Left colon (tissue), 2 donors: ENCODE measurements around the gene SMC1B. TPM values are rescaled to one million over a fixed set of nuclear protein-coding genes. Genes with fewer than 3 reads are reported as not detected.

ENCODE experiments used
- ATAC-seq: fragments of 200-7000 bp; cut with Tn5 transposase; one replicate; pipeline ENCODE4 v1.9.1; 2020; ENCODE audit warnings: mild to moderate bottlenecking, moderate library complexity
- DNase-seq, 2 donors: peaks; one replicate each; pipeline ENCODE4 v3.0.0-alpha.2; 2020
- intact Hi-C, 2 donors: fragments of 100-400 bp; cut with DNase I in 1 of 2; cut with micrococcal nuclease in 1 of 2; formaldehyde crosslinking; loops; one replicate each; pipeline versions ENCODE4 v1.11.2 to v1.14.0; 2022; cut with DNase I, micrococcal nuclease
- total RNA-seq, 2 donors: library from RNA; stranded (reverse); fragmentation: NEBNext Ultra II Directional; extraction: Animal tissue kit (Norgen Biotek cat#: 25700); gene quantifications; one replicate each; pipeline ENCODE4 v1.2.1, GENCODE V29; 2021
- donor health status: DM: no; HTN: no; CAD: no.
- donor health status: DM: yes; HTN: yes; CAD: no.

Gene SMC1B
- total RNA-seq, 2 donors from 2014 or later, result not detected

GRCh38 chr22:45426387-45426786, 13.0 kb upstream of the SMC1B start:
- ATAC-seq (no peak), DNase-seq (no peak)
- intact Hi-C loops, result no loop called here

GRCh38 chr22:45425531-45426265, 12.3 kb upstream of the SMC1B start:
- intact Hi-C loops, result no loop called here
- no peak for ATAC-seq
- no peak for DNase-seq

- intact Hi-C loops, result no loop called here
- ATAC-seq, result no peak
- no peak for DNase-seq
Observed at GRCh38 chr22:45425101-45425500, 11.7 kb upstream of the SMC1B start.

- intact Hi-C loops, result no loop called here
- ATAC-seq (no peak), DNase-seq (no peak)
Observed at GRCh38 chr22:45424241-45424731, 10.9 kb upstream of the SMC1B start.

GRCh38 chr22:45423524-45423923, 10.1 kb upstream of the SMC1B start:
- no peak for DNase-seq
- intact Hi-C loops, result no loop called here
- ATAC-seq, result no peak

- no peak for DNase-seq
- intact Hi-C loops, result no loop called here
- ATAC-seq, result no peak
Observed at GRCh38 chr22:45422237-45422983, 9.0 kb upstream of the SMC1B start.

- intact Hi-C loops, result no loop called here
- no peak for DNase-seq
- ATAC-seq, result no peak
Observed at GRCh38 chr22:45421349-45422055, 8.1 kb upstream of the SMC1B start.

GRCh38 chr22:45420539-45420938, 7.1 kb upstream of the SMC1B start:
- ATAC-seq (no peak), DNase-seq (no peak)
- intact Hi-C loops, result no loop called here

- DNase-seq (no peak), ATAC-seq (no peak)
- intact Hi-C loops, result no loop called here
Observed at GRCh38 chr22:45420011-45420410, 6.6 kb upstream of the SMC1B start.

- no peak for ATAC-seq
- intact Hi-C loops, result no loop called here
- DNase-seq, result no peak
Observed at GRCh38 chr22:45418770-45419138, 5.4 kb upstream of the SMC1B start.

GRCh38 chr22:45418056-45418769, 4.8 kb upstream of the SMC1B start:
- ATAC-seq (no peak), DNase-seq (no peak)
- intact Hi-C loops, result no loop called here

GRCh38 chr22:45413013-45413367, 409 bp downstream of the SMC1B start:
- intact Hi-C loops, result no loop called here
- DNase-seq (no peak), ATAC-seq (no peak)

GRCh38 chr22:45407793-45408192, 5.6 kb downstream of the SMC1B start:
- ATAC-seq, result no peak
- intact Hi-C loops, result no loop called here
- no peak for DNase-seq

- DNase-seq (no peak), ATAC-seq (no peak)
- intact Hi-C loops, result no loop called here
Observed at GRCh38 chr22:45402466-45402985, 10.9 kb downstream of the SMC1B start.

- DNase-seq, result no peak
- intact Hi-C loops, result no loop called here
- ATAC-seq, result no peak
Observed at GRCh38 chr22:45399712-45400445, 13.5 kb downstream of the SMC1B start.

GRCh38 chr22:45398214-45398613, 15.2 kb downstream of the SMC1B start:
- ATAC-seq, result no peak
- DNase-seq, result no peak
- intact Hi-C loops, result no loop called here

- intact Hi-C loops, result no loop called here
- no peak for DNase-seq
- peak; percentile 46 for ATAC-seq
Observed at GRCh38 chr22:45397806-45398205, 15.6 kb downstream of the SMC1B start.

GRCh38 chr22:45389546-45389945, 23.9 kb downstream of the SMC1B start:
- intact Hi-C loops, result no loop called here
- no peak for ATAC-seq

More at GRCh38 chr22:45389546-45389945, 23.9 kb downstream of the SMC1B start:
- no peak for DNase-seq
